BJ (cell line): ENCODE measurements around the gene ZNF217. TPM values are rescaled to one million over a fixed set of nuclear protein-coding genes. Genes with fewer than 3 reads are reported as not detected.
"Not testable (repeated sequence)": the region's sequence is repeated elsewhere in the genome, so short reads cannot be mapped to it uniquely, and the experiment has no call there.

Experiments used
- CTCF ChIA-PET: fragments of 350-600 bp; formaldehyde crosslinking; extraction: SDS; loops from one replicate; lab custom pipeline; 2021; ENCODE audit warnings: antibody characterized with exemption, inconsistent platforms; lab: Yijun Ruan, JAX
- POLR2A ChIA-PET: fragments of 300-600 bp; sonication (Branson Sonifier 250); formaldehyde crosslinking; extraction: SDS; loops from one replicate; lab custom pipeline; 2021; ENCODE audit warnings: antibody characterized with exemption; lab: Charles Lee
- DNase-seq: peaks from one replicate; pipeline ENCODE4 v3.0.0-alpha.2; 2011; ENCODE audit warnings: low read depth
- H3K27me3 ChIP-seq: 2 replicates; pipeline ENCODE4 v1.6.0; 2011; ENCODE audit warnings: low read length; ENCODE audit not compliant: control insufficient read depth, insufficient read depth
- H3K36me3 ChIP-seq: 2 replicates; pipeline ENCODE4 v1.5.1; 2011; ENCODE audit warnings: low read length; ENCODE audit not compliant: control insufficient read depth, insufficient read depth
- H3K4me3 ChIP-seq: 2 replicates; pipeline ENCODE4 v1.5.1; 2011; ENCODE audit warnings: low read depth, mild to moderate bottlenecking, control low read depth, low read length
- CTCF ChIP-seq: IDR thresholded peaks from 2 replicates; pipeline ENCODE4 v1.5.1; 2011; ENCODE audit warnings: low read depth, mild to moderate bottlenecking, control low read depth, inconsistent platforms, low read length, moderate library complexity; ENCODE audit not compliant: insufficient read depth
- polyA plus RNA-seq: library from polyadenylated mRNA; depleted of rRNA; stranded (reverse); fragments of >200 nt; gene quantifications from 2 replicates; pipeline ENCODE4 v1.2.3, GENCODE V29; 2011

ZNF217 gene
- polyA plus RNA-seq, 1 experiment: 9.4 TPM

GRCh38 chr20:53617791-53618489, 24.3 kb upstream of the ZNF217 start:
- TF ChIP-seq CTCF: no peak
- Histone ChIP-seq H3K4me3 (no peak overlapping the region), H3K27me3 (no peaks in the 10 kb centered on the region), H3K36me3 (no peaks in the 10 kb centered on the region)
- CTCF ChIA-PET: interaction anchor here (1.3 kb wide), 1 partner anchor 323 kb away, joined by 3 read pairs; no protein-coding TSS in a partner anchor
- no peak for DNase-seq
- POLR2A ChIA-PET: no interaction called here

- DNase-seq, H3K27me3 ChIP-seq, H3K4me3 ChIP-seq, POLR2A ChIA-PET, CTCF ChIA-PET, H3K36me3 ChIP-seq: not testable (repeated sequence)
These were observed 22.9 kb upstream of the ZNF217 start for GRCh38 chr20:53616489-53616888.

GRCh38 chr20:53613748-53614147, 20.1 kb upstream of the ZNF217 start:
- H3K4me3 ChIP-seq: no peak overlapping the region
- POLR2A ChIA-PET: interaction anchor here (0.5 to 0.7 kb wide), 2 partner anchors 8 to 24 kb away, joined by 4 to 12 read pairs; no protein-coding TSS in a partner anchor
- CTCF ChIA-PET: interaction anchor here (1.0 to 1.6 kb wide), 3 partner anchors 271 to 326 kb away, joined by 3 to 4 read pairs (median 4); no protein-coding TSS in a partner anchor

GRCh38 chr20:53612289-53612688, 18.6 kb upstream of the ZNF217 start:
- not testable (repeated sequence) for H3K27me3 ChIP-seq, DNase-seq, H3K4me3 ChIP-seq, H3K36me3 ChIP-seq
- POLR2A ChIA-PET: interaction anchor here (0.7 kb wide), 1 partner anchor 10 kb away, joined by 18 read pairs; no protein-coding TSS in a partner anchor
- CTCF ChIA-PET: interaction anchor here (1.4 kb wide), 1 partner anchor 34 kb away, joined by 3 read pairs; no protein-coding TSS in a partner anchor

More at GRCh38 chr20:53613748-53614147, 20.1 kb upstream of the ZNF217 start:
- peak; percentile 56 for DNase-seq
- no peak for TF ChIP-seq CTCF
- H3K27me3 ChIP-seq: no peaks in the 10 kb centered on the region
- no peaks in the 10 kb centered on the region for H3K36me3 ChIP-seq

GRCh38 chr20:53611449-53611894, 17.8 kb upstream of the ZNF217 start:
- DNase-seq: peak; percentile 98
- no peaks in the 10 kb centered on the region for H3K36me3 ChIP-seq
- POLR2A ChIA-PET: interaction anchor here (0.7 to 1.0 kb wide), 2 partner anchors 9 to 329 kb away, joined by 3 to 4 read pairs; no protein-coding TSS in a partner anchor
- no peaks in the 10 kb centered on the region for H3K27me3 ChIP-seq
- TF ChIP-seq CTCF: no peak
- CTCF ChIA-PET: interaction anchor here (0.7 to 1.4 kb wide), 2 partner anchors 33 to 127 kb away, joined by 3 read pairs; no protein-coding TSS in a partner anchor
- H3K4me3 ChIP-seq: no peak overlapping the region
